Activated T-helper 1 cell treated with anti-CD3 and anti-CD28 coated beads, Interleukin-12 subunit alpha, Interleukin-12 subunit beta, Interleukin-2, Interleukin-4 antibody, amounts not matched to agents 30 ng/mL and 10 ng/mL and 1 ng/mL, durations not matched to agents 14 hours and 24 hours and 36 hours (primary cell): ENCODE results near the gene NR3C2. TPM values are rescaled to one million over a fixed set of nuclear protein-coding genes. Genes with fewer than 3 reads are reported as not detected.
"Not testable (repeated sequence)": the region's sequence is repeated elsewhere in the genome, so short reads cannot be mapped to it uniquely, and the experiment has no call there.

Source experiments
- DNase-seq: peaks from one replicate; pipeline ENCODE4 v3.0.0; 2021; ENCODE audit warnings: low spot score
- H3K27ac Mint-ChIP-seq: one replicate; pipeline ENCODE4 v1.8.0; 2021; ENCODE audit warnings: mild to moderate bottlenecking, mixed read lengths
- H3K27me3 Mint-ChIP-seq: one replicate; pipeline ENCODE4 v1.8.0; 2022; ENCODE audit warnings: mild to moderate bottlenecking, moderate library complexity, mixed read lengths; ENCODE audit not compliant: insufficient read depth
- H3K36me3 Mint-ChIP-seq: one replicate; pipeline ENCODE4 v1.8.0; 2021; ENCODE audit warnings: low read depth, mixed read lengths
- H3K4me1 Mint-ChIP-seq: one replicate; pipeline ENCODE4 v1.8.0; 2021; ENCODE audit warnings: low read depth, mixed read lengths
- H3K4me3 Mint-ChIP-seq: one replicate; pipeline ENCODE4 v1.8.0; 2021; ENCODE audit warnings: mild to moderate bottlenecking, moderate library complexity, mixed read lengths
- H3K9me3 Mint-ChIP-seq: one replicate; pipeline ENCODE4 v1.8.0; 2021; ENCODE audit warnings: mixed read lengths
- intact Hi-C: fragments of 100-400 bp; cut with micrococcal nuclease; formaldehyde crosslinking; loops from one replicate; pipeline ENCODE4 v1.15.1; 2024
- total RNA-seq: library from RNA; stranded (reverse); gene quantifications from 2 replicates; pipeline ENCODE4 v1.2.3, GENCODE V29; 2022

NR3C2 gene
- total RNA-seq, 1 donor from 2014 or later = 0.29 TPM

- Mint-ChIP-seq H3K36me3 (peaks cover 1% of the 10 kb centered on the region), H3K4me1 (no peaks in the 10 kb centered on the region), H3K9me3 (peaks cover 25% of the 10 kb centered on the region), H3K27ac (no peak overlapping the region), H3K27me3 (no peaks in the 10 kb centered on the region), H3K4me3 (no peak overlapping the region)
- intact Hi-C loops = no loop called here
- DNase-seq = no peak
These were observed 315.4 kb downstream of the NR3C2 start for GRCh38 chr4:148126825-148127224.

- Mint-ChIP-seq H3K27ac (no peak overlapping the region), H3K4me3 (no peak overlapping the region), H3K4me1 (no peaks in the 10 kb centered on the region), H3K27me3 (no peaks in the 10 kb centered on the region), H3K36me3 (peaks cover 1% of the 10 kb centered on the region), H3K9me3 (peaks cover 25% of the 10 kb centered on the region)
- intact Hi-C loops = no loop called here
- DNase-seq = no peak
These were observed 317.7 kb downstream of the NR3C2 start for GRCh38 chr4:148124512-148124911.

DNA sequence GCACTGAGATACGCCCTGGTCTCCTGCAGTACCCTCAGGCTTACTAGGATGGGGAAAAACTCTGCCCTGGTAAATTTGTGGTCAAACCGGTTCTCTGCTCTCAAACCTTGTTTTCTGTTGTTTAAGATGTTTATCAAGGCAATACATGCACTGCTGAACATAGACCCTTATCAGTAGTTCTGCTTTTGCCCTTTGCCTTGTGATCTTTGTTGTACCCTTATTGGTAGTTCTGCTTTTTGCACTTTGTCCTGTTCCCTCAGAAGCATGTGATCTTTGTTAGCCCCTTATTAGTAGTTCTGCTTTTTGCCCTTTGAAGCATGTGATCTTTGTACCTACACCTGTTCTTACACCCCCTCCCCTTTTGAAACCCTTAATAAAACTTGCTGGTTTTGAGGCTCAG, 319.1 kb downstream of the NR3C2 start:
- DNase-seq, H3K27me3 Mint-ChIP-seq, H3K4me3 Mint-ChIP-seq, H3K27ac Mint-ChIP-seq, intact Hi-C loops, H3K4me1 Mint-ChIP-seq, H3K36me3 Mint-ChIP-seq: not testable (repeated sequence)
- peaks cover 25% of the 10 kb centered on the region for H3K9me3 Mint-ChIP-seq

- H3K36me3 Mint-ChIP-seq = peaks cover 1% of the 10 kb centered on the region
- H3K4me1 Mint-ChIP-seq = no peaks in the 10 kb centered on the region
- intact Hi-C loops = no loop called here
- DNase-seq = no peak
- no peak overlapping the region for H3K27ac Mint-ChIP-seq
- no peak overlapping the region for H3K4me3 Mint-ChIP-seq
- peaks cover 22% of the 10 kb centered on the region for H3K9me3 Mint-ChIP-seq
- no peaks in the 10 kb centered on the region for H3K27me3 Mint-ChIP-seq
These were observed 322.0 kb downstream of the NR3C2 start for GRCh38 chr4:148120216-148120615.

GRCh38 chr4:148118633-148119032, 323.6 kb downstream of the NR3C2 start:
- H3K4me3 Mint-ChIP-seq = no peak overlapping the region
- intact Hi-C loops = no loop called here
- H3K4me1 Mint-ChIP-seq = no peaks in the 10 kb centered on the region
- peaks cover 1% of the 10 kb centered on the region for H3K36me3 Mint-ChIP-seq
- H3K9me3 Mint-ChIP-seq = peaks cover 14% of the 10 kb centered on the region
- DNase-seq = no peak
- H3K27me3 Mint-ChIP-seq = no peaks in the 10 kb centered on the region
- H3K27ac Mint-ChIP-seq = no peak overlapping the region

- Mint-ChIP-seq H3K9me3 (peaks cover 10% of the 10 kb centered on the region), H3K27me3 (no peaks in the 10 kb centered on the region), H3K36me3 (peaks cover 1% of the 10 kb centered on the region), H3K4me1 (no peaks in the 10 kb centered on the region), H3K4me3 (no peak overlapping the region), H3K27ac (no peak overlapping the region)
- intact Hi-C loops = no loop called here
- DNase-seq = no peak
These were observed 324.0 kb downstream of the NR3C2 start for GRCh38 chr4:148118179-148118578.

DNA sequence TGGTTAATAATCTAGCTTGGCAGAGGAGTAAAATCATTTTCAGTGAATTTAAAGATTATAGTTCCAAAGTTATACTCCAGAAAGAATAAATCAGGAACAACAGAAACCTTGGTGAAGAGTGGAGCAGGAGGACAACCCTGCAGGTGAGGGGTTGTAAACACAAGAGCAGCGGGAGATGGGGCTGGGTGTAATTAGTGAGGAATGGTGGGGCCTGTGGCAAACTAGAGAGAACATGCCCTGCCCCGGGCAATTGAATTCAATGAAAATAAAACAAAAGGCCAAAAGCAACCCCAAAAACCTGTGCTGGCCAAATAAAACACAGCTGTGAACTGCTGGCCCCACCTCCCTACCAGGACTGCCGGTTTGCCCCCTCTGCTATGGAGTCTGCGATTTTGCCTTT, 325.2 kb downstream of the NR3C2 start:
- peaks cover 6% of the 10 kb centered on the region for H3K4me1 Mint-ChIP-seq
- H3K9me3 Mint-ChIP-seq = peaks cover under 1% of the 10 kb centered on the region
- no peaks in the 10 kb centered on the region for H3K36me3 Mint-ChIP-seq
- no peak overlapping the region for H3K4me3 Mint-ChIP-seq
- no peaks in the 10 kb centered on the region for H3K27me3 Mint-ChIP-seq
- intact Hi-C loops = no loop called here
- no peak overlapping the region for H3K27ac Mint-ChIP-seq
- no peak for DNase-seq

DNA sequence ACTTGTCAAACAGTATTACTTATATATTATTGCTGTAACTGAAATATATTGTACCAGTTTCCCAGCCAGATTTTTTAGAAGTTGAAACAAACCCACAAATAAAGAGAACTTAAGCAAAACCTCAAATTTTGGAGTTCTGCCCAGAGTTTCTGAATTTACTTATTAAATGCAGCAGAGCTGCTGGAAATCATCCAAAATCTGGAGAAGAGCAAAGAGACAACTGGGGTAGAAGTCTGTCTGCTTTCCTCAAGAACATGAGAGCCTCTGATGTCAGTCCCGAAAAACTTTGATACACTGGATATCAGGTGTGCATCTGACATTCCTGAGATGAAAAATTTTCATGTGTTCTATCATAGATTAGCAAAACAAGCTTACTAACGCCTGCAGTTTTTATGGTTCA, 325.9 kb downstream of the NR3C2 start:
- no peaks in the 10 kb centered on the region for H3K9me3 Mint-ChIP-seq

DNA sequence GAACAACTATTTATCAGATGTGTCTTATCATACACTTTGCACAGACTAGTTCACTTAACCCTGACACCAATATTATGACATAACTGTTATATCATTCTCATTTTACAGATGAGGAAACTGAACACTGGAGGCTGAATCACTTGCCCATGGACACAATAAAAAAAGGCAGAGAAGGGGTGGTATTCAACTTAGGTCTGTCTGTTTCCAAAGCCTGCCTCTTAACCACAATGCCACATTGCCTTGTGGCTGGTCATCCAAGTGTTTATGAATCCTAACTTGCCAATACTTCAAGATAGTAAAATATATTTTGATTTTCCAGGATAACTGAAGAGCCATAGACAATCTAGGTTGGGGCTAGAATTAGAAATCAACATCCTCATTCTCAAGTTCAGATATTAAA, 327.8 kb downstream of the NR3C2 start:
- no peak for DNase-seq
- Mint-ChIP-seq H3K27me3 (no peaks in the 10 kb centered on the region), H3K4me3 (no peak overlapping the region), H3K9me3 (no peaks in the 10 kb centered on the region), H3K27ac (no peak overlapping the region), H3K36me3 (no peaks in the 10 kb centered on the region), H3K4me1 (peaks cover 7% of the 10 kb centered on the region)
- intact Hi-C loops = no loop called here

More for the DNA sequence above, 325.9 kb downstream of the NR3C2 start:
- no peaks in the 10 kb centered on the region for H3K36me3 Mint-ChIP-seq
- H3K27me3 Mint-ChIP-seq = no peaks in the 10 kb centered on the region
- no peak for DNase-seq
- peaks cover 7% of the 10 kb centered on the region for H3K4me1 Mint-ChIP-seq
- no peak overlapping the region for H3K27ac Mint-ChIP-seq
- H3K4me3 Mint-ChIP-seq = no peak overlapping the region
- intact Hi-C loops = no loop called here

DNA sequence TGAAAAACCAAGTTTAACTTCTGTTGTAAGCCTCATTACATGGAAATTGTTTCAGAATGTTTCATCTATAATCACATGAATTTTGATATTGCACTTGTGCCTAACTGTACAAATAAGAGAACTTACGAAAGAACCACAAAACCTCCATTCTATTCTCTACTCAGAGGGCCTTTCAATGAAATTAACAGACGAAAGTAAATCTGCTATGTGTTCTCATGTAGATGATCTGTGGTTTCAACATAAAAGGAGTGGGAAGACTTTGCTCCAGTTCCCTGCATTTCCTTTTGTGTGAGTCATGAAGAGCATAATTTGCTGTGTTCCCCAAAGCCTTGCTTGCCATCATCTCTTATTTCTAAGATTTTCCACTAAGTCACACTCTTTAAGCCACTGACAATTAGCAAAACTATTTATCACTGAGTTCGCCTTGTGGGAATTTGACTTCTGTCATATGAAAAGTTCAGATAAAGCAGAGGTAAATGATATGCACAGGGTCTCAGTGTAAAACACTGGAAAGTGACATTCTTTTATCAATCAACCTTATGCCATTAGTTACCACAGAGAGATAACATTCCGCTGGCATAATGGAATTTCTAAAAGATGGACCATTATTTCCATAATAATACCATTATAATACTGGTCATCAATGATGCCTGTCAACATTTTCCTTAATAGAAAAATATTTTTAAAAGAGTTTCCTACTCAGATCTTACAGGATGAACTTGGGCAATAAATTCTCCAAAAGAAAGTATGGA, 329.8 kb downstream of the NR3C2 start:
- no peaks in the 10 kb centered on the region for H3K9me3 Mint-ChIP-seq
- peaks cover 7% of the 10 kb centered on the region for H3K4me1 Mint-ChIP-seq
- intact Hi-C loops = no loop called here
- H3K27me3 Mint-ChIP-seq = no peaks in the 10 kb centered on the region
- H3K4me3 Mint-ChIP-seq = no peak overlapping the region
- no peaks in the 10 kb centered on the region for H3K36me3 Mint-ChIP-seq
- DNase-seq = no peak
- no peak overlapping the region for H3K27ac Mint-ChIP-seq

GRCh38 chr4:148110169-148110568, 332.0 kb downstream of the NR3C2 start:
- H3K27ac Mint-ChIP-seq = no peak overlapping the region
- H3K4me3 Mint-ChIP-seq = no peak overlapping the region
- H3K9me3 Mint-ChIP-seq = no peaks in the 10 kb centered on the region
- DNase-seq = no peak
- peaks cover 7% of the 10 kb centered on the region for H3K4me1 Mint-ChIP-seq
- H3K27me3 Mint-ChIP-seq = no peaks in the 10 kb centered on the region
- H3K36me3 Mint-ChIP-seq = no peaks in the 10 kb centered on the region
- intact Hi-C loops = no loop called here

DNA sequence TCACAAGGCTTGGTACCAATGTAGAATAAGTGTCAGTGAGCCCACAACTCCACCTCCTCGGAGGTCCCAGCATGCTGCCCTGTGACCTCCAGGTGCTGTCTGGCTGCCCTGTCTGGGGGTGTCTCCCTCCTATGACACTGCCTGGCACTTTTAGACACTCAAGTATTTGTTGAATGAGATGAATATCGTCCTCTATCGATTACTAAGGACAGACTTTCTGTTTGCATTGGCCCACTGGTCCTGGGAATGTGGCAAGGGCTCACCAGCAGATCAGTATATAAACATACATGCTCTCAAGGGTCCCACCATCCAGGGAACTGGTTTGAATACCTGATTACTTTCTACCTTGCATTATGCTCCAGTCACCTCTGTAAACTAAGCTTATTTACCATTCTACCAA, 333.0 kb downstream of the NR3C2 start:
- H3K27me3 Mint-ChIP-seq = no peaks in the 10 kb centered on the region
- no peaks in the 10 kb centered on the region for H3K9me3 Mint-ChIP-seq
- no peaks in the 10 kb centered on the region for H3K36me3 Mint-ChIP-seq
- peaks cover 7% of the 10 kb centered on the region for H3K4me1 Mint-ChIP-seq
- no peak for DNase-seq
- no peak overlapping the region for H3K27ac Mint-ChIP-seq
- intact Hi-C loops = no loop called here
- no peak overlapping the region for H3K4me3 Mint-ChIP-seq

DNA sequence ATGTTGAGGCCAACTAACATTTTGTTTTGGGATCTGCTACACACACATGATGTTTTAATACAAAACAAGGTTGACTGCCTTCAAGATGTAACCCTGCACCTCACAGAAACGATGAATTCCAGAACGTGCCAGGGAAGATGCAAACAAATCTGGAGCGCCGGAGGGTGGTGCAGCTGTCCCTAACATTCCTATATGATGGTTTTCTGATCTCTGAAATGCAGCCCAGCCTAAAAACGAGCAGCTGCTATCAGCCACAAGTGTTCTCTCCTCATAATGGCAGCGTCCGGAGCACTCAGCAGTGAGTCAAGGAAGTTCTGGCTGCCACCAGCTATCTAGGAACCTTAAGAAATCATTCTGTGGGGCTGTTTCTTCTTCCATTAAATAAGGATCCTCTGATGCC, 333.4 kb downstream of the NR3C2 start:
- intact Hi-C loops = no loop called here
- H3K4me1 Mint-ChIP-seq = peaks cover 7% of the 10 kb centered on the region
- H3K27ac Mint-ChIP-seq = no peak overlapping the region
- DNase-seq = no peak
- no peaks in the 10 kb centered on the region for H3K27me3 Mint-ChIP-seq
- H3K36me3 Mint-ChIP-seq = no peaks in the 10 kb centered on the region
- H3K9me3 Mint-ChIP-seq = no peaks in the 10 kb centered on the region
- no peak overlapping the region for H3K4me3 Mint-ChIP-seq
